Activated T-cell treated with anti-CD3 and anti-CD28 coated beads for 4 hours (primary cell): Measurements from ENCODE around the gene MAP2K7.
"Not testable (repeated sequence)": the region's sequence is repeated elsewhere in the genome, so short reads cannot be mapped to it uniquely, and the experiment has no call there.

Experiments used
- DNase-seq: peaks from one replicate; pipeline ENCODE4 v3.0.0-alpha.2; 2020

MAP2K7 gene

DNA sequence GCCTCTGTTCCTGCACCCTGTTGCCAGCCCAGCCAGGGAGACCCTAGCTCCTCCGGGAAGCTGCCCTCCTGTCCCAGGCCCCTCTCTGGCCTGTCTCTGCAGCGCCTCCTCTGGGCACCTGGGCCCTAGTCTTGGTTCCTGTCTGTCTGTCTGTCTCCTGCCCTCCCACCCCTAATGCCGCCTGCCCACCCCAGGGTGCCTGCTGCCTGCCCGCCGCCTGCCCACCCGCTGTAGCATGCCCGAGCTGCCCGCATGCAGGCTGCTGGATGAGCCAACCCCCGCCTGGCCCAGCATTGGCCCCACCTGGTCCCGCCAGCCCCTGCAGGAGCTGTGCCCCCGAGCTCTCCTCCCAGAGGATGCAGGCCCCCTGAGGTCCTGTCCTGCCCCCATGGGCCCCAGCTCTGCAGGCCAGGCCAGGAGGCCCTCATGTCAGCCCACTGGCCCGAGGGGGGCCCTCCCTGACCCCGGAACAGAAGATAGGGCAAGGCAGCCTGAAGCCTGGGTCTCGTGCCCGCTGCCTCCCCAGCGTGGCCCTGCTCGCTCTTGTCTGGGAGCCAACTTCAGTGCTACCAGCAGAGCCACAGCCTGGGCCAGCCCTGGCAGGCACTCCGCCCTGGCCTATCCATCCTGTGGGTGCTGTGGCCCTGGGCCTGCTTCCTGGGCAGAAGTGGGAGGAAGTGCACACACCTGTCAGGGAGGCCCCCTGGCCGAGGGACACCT lies 5.2 kb downstream of the MAP2K7 start:
- no peak for DNase-seq

DNA sequence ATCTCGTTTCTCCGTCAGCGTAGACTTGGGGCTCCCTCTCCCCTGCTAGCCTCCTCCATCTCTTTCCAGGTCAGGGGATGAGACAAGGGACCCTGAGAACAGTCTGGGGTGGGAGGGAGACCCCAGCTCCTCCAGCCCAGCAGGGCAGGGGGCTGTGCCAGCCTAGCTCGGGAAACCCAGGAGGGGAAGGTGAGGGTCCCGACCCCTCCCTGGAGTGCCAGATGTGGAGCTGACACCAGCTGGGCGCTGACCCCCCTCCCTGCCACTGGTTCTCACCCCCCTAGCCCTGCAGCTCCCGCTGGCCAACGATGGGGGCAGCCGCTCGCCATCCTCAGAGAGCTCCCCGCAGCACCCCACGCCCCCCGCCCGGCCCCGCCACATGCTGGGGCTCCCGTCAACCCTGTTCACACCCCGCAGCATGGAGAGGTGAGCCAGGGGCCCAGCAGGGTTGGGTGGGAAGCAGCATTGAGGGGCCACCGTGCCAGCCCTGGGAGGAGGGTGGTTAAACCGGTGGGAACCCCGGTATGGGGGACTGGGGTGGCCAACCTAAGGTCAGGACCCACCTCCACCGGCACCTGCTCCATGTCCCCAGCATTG lies 5.9 kb downstream of the MAP2K7 start:
- DNase-seq, result no peak

DNA sequence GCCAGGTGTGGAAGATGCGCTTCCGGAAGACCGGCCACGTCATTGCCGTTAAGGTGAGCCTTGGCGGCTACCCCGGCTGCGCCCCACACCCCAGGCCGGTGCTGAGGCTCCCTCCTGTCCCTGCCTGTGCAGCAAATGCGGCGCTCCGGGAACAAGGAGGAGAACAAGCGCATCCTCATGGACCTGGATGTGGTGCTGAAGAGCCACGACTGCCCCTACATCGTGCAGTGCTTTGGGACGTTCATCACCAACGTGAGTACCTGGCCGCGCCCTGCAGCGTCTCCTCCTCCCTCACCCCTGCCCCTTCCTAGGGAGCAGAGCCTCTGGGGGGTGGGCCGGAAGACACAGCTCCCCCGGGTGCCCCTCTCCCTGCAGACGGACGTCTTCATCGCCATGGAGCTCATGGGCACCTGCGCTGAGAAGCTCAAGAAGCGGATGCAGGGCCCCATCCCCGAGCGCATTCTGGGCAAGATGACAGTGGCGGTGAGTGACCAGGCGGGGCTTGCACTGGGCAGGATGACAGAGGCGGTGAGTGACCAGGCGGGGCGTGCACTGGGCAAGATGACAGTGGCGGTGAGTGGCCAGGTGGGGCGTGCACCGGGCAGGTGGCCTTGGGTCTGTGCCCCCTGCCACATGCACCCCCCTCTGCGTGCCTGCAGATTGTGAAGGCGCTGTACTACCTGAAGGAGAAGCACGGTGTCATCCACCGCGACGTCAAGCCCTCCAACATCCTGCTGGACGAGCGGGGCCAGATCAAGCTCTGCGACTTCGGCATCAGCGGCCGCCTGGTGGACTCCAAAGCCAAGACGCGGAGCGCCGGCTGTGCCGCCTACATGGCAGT lies 6.9 kb downstream of the MAP2K7 start:
- DNase-seq, result no peak

DNA sequence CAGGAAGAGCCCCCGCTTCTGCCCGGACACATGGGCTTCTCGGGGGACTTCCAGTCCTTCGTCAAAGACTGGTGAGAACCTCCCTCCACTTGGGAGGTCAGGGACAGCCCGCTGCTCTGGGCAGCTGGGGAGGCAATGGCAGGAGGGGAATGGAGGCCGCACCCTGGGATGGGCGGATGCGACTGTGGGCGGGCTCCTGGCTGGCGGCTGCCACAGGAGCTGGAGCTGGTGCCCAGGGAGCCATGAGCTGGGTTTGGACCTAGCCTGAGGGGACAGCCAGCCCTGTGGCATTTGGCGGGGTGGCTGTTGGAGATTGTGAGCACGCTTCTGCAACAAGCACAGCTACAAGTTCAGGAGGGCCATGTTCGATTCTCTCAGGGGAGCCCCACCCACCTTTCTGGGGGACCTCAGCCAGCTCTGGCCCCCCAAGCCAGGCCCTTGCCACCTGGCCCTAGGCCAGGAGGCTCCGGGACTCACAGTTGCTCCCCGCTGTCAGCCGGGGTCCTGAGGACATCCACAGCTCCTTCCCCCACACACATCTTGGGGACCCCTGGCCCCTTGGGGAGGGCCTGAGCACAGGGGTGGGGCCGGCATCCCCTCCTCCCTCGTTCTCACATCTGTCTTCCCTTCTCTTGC lies 7.9 kb downstream of the MAP2K7 start:
- no peak for DNase-seq

DNA sequence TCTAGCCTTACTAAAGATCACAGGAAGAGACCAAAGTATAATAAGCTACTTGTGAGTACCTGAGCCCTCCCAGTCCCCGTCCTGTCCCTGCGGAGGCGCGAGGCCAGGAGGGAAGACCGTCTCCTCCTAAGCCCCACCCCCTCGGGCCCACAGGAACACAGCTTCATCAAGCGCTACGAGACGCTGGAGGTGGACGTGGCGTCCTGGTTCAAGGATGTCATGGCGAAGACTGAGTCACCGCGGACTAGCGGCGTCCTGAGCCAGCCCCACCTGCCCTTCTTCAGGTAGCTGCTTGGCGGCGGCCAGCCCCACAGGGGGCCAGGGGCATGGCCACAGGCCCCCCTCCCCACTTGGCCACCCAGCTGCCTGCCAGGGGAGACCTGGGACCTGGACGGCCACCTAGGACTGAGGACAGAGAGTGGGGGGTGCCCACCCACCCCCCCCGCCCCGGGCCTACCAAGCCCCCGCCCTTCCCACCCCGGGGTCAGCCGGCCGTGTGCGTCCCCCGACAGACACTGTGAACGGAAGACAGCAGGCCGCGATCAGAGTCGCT lies 8.5 kb downstream of the MAP2K7 start:
- no peak for DNase-seq

DNA sequence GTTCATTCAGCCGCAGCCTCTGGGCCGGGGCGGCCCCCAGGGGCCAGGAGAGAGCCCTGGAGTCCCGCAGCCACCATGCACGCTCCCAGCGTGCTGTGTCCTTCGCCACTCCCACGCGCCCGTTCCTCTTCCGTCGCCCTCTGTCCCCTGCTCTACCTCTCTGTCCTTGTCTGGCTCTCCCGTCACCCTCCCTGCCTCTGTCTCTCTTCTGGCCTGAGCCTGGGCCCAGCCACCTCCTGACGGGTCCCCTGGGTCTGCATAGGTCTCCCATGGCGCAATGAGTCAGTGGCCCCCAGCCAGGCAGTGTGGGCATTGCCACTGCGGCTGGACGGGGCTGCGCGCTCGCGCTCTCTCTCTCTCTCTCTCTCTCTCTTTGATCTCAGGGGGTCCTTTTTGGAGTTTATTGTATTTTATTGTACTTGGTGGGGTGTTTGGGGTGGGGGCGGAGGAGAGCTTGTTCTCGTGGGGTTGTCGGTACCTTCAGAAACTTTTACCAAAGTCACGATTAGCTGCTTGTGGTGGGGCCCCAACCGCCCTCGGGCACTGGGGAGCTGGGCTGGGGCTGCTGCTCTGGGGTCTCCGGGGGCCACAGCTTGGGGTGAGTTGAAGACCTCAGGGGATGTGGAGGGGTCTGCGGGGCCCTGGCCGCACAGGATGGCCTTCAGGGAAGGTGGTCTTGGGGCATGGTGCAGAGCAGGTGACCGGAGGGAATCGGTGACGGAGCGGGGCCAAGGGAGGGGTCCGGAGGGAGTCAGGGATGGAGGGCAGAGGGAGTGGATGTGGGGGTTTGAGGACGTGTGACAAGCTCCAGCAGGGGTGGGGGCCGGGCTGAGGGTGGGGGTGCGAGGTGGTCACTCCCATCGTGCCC lies 9.3 kb downstream of the MAP2K7 start:
- DNase-seq, result no peak

DNA sequence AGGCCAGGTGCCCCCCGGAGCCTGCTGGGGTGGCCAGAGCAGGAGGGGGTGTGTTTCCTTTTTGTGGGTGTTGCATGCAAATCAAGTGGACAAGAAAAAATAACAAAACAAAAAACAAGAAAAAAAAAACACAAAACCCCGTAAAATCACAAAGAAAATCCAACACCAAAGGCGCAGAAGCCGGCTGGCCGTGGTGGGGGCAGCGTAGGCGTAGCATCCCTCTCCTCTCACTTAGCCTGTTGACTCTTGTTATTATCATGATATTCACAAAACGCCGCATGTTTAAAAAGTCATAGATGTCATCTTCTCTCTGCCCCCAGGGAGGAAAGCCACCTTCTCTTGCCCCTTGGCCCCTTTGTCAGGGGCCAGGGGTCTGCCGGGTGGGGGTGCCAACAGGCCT lies 10.0 kb downstream of the MAP2K7 start:
- DNase-seq, result no peak

DNA sequence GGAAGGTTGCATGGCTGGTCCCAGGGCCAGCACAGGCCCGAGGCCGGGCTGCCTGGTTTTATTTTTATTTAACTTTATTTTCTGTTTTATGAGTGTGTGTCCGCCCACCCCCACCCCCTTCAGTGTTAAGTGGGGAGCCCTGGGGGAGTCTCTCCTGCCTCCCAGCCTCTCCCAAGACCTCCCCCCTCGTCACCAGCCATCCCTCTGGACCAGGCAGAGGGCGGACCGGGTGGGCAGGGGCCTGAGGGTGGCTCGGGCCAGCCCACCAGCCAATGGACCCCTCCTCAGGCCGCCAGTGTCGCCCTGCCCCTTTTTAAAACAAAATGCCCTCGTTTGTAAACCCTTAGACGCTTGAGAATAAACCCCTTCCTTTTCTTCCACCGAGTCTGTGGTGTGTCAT lies 10.4 kb downstream of the MAP2K7 start:
- no peak for DNase-seq

DNA sequence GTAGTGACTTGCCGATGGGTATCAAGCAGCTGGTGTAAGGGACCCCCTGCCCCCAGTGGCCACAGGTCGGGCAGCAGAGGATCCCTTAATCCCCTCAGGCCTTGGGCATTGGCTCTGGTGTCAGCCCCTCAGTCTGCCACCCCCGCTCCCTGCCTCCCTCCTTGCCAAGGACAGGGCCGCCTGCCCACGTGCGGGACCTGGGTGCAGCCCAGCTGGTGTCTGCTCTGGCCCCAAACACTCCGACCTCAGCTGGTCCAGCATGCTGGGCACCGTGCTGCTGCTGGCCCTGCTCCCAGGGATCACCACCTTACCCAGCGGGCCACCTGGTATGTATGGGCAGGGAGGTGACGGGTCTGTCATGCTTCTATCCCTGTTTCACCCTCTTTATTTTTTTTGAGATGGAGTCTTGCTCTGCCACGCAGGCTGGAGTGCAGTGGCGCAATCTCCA lies 10.9 kb downstream of the MAP2K7 start, which contains the start of gene TGFBR3L:
TGFBR3L (plus strand) TSS at position 233 of the 448 bp plus-strand sequence.
- no peak for DNase-seq

DNA sequence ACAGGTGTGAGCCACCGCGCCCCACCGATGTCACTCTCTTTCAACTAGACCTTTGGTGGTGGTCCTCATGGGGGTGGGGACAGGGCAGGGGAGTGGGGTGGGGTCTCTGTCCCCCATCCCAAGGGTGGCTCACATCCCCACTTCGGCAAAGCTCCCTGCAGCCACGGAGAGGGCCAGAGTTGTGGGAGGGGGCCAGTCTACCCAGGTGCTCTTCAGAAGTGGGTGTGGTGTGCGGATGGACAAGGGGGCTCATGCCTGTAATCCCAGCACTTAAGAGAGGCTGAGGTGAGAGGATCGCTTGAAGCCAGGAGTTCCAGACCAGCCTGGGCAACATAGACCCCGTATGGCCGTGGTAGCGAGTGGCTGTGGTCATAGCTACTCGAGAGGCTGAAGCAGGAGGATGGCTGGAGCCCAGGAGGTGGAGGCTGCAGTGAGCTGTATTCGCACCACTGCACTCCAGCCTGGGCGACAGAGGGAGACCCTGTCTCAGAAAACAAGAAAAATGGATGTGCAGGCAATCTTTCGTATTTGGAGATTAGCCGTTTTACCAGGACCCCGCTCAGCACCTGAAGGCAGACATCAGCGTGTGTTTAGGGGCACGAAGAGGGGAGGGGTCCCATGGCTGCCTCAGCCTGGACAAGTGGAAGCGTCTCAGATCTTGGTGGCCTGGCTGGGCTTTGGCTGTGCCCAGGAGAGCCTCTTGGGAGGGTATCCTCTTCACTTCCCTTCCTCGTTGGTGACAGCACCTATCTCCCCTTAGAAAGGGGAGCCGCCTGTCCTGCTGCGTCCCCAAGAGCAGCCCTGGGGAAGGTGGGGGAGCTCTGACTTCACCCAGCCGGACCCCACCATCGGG lies 11.8 kb downstream of the MAP2K7 start:
- DNase-seq, result no peak

DNA sequence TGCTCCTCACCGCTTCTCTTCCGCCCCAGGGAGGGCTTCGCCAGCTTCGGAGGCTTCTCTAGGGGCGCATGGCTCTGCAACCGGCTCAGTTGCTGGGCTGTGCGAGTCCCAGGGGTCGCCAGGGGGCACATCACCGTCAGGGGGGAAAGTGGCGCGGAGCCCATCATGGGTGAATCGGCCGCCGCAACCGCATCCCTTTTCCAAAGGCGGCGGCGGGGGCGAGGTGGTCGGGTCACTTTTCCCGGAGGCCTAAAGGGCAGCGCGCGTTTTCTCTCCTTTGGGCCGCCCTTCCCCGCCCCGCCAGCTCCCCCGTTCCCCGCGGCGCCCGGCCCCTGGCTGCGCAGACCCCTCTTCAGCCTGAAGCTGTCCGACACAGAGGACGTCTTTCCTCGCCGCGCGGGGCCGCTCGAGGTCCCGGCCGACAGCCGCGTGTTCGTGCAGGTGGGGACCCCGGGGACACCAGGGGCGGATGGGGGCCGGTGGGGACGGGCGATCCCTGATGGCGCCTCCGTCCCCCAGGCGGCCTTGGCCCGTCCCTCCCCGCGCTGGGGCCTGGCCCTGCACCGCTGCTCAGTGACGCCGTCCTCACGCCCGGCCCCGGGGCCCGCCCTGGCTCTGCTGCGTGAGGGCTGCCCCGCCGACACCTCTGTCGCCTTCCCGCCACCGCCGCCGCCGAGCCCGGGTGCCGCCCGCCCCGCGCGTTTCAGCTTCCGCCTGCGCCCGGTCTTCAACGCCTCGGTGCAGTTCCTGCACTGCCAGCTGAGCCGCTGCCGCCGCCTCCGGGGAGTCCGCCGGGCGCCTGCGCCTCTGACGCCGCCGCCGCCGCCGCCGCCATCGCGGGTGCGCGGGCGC lies 12.7 kb downstream of the MAP2K7 start:
- no peak for DNase-seq

DNA sequence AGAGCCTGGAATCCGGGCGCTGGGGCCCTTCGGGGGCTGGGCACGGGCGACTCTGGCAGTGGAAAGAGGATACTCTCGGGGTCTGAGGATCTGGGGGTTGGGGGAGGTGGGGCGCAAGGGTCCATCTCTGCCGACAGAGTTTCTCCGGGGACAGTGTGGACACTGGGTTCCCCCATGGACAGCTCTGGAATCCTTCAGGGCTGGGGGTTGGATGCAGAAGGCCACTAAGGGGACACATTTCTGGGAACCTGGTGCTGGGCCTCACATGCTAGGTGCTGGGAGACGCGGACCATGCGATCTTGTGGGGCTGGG lies 13.2 kb downstream of the MAP2K7 start:
- DNase-seq, result no peak

DNA sequence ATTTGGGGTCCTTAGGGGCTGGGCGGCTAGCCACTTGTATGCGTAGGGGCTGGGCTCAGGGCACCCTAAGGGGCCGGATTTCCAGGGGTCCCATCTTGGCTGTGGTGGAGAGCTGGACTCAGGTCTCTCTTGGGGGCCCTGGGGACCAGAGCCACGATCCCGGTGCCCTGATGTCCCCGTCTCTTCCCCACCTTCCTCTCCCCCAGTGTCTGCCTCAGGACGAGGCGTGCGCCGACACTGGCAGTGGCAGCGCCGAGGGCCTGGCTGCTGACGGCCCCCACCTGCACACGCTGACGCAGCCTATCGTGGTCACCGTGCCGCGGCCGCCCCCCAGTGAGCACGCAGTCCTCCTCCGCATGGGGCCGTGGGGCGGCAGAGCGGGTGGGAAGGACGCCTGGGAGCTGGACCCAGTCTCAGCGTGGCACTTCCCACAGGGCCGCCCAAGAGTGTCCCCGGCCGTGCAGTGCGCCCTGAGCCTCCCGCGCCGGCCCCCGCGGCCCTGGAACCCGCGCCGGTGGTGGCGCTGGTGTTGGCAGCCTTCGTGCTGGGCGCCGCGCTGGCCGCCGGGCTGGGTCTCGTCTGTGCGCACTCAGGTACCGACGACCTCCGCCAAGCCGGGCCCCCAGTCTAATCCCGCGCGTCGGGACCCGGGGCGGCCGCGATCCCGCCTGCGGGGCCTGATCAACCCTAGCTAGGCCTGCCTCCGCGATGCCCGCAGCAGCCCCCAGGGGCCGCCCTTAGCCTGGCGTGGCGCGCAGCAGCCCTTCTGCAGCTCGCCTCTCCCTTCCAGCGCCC lies 13.8 kb downstream of the MAP2K7 start:
- DNase-seq, result peak; percentile 47

DNA sequence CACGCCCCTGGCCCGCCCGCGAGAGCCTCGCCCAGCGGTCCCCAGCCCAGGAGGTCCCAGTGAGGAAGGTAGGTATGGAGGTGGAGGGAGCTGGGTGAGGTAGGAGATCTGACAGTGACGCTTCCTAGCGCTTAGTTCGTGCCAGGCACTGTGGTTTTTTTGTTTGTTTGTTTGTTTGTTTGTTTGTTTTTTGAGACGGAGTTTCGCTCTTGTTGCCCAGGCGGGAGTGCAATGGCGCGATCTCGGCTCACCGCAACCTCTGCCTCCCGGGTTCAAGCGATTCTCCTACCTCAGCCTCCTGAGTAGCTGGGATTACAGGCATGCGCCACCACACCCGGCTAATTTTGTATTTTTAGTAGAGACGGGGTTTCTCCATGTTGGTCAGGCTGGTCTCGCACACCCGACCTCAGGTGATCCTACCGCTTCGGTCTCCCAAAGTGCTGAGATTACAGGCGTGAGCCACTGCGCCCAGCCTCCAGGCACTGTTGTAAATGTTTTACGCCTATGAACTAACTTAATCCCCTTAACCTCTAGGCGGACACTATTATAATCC lies 14.5 kb downstream of the MAP2K7 start:
- DNase-seq, result not testable (repeated sequence)

DNA sequence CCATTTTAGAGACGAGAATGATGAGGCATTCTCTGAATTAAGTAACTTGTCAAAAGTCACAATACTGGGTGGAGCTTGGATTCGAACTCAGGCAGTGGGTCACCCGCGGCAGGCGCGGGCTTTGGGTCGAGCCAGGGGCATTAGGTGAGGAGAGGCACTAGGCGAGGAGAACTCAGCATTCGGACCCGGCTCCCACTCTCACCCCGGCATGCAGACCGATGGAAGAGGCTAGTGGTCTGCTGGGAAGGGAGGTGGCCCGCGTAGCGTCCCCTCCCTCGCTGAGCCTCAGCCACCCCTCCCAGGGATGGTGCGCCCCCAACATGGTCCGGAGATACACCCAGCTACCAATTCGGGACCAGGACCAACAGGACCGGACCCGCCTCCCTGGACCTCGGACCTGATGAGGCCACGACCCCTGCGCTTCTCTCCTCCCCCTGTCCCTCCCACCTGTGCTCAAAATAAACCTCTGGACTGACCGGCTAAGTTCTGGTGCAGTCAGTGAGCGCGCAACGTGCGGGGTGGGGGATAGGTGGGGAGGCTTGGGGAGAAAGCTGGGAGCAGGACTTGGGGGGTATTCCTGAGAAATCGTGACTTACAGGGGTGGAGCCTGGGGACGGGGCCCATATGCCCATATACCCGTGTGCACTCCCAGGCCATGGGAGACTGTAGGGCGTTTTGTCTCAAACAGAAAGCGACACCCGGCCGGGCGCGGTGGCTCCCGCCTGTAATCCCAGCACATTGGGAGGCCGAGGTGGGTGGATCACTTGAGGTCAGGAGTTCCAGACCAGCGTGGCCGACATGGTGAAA lies 15.1 kb downstream of the MAP2K7 start:
- DNase-seq, result no peak

DNA sequence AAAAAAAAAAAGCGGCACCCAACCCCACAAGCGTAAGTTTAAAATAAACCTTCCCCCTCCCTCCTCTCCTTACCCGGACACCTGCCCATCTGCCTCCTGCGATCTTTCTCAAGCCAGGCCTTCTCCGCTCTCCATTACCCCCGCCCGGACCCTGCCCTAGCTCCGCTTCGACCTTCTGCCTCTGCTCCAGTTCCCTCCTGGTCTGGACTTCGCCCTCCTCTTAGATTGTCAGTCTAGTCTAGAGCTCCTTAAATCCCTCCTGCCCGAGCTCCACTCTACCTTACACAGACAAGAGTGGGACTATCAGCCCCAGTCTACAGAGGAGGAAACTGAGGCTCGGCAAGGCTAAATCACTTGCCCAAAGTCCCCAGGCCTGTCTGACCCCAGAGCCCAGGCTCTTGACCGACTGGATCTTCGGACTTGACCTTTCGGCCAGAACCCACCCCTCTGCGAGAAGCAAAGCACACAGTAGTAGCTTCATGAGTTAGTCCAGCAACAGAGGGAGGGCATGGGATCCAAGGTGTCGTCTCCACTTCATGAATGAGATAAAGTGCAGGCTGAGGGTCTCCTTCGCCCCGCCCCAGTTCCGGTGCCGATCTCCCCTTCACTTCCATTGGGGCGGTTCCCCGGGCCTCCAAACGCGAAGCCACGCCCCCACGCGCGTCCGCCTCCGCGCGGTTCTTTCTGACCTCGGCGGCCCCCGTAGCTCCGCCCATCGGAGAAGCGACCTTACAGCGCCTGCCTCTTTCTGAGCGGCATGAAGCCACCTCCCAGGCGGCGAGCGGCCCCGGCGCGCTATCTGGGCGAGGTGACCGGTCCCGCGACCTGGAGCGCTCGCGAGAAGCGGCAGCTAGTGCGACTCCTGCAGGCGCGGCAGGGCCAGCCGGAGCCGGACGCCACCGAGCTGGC lies 16.2 kb downstream of the MAP2K7 start, which contains the start of gene SNAPC2:
SNAPC2 (plus strand) TSS at position 729 of the 909 bp plus-strand sequence; CDS start at position 758, 29 bp downstream.
- peak; percentile 93 for DNase-seq
